K562 (cell line): ENCODE measurements around the gene CMBL. TPM values are rescaled to one million over a fixed set of nuclear protein-coding genes. Genes with fewer than 3 reads are reported as not detected.

ENCODE experiments used
- ATAC-seq: fragments of 200-7000 bp; cut with Tn5 transposase; 3 replicates; pipeline ENCODE4 v1.9.1; 2020; ENCODE audit warnings: moderate library complexity
- BruUV-seq: library from RNA; stranded (reverse); fragments of 400-500 nt; replicated peaks from 2 replicates; lab custom pipeline; 2021; lab: Mats Ljungman, UMichigan
- CTCF ChIA-PET: fragments of 300-600 bp; formaldehyde crosslinking; extraction: SDS; loops from one replicate; lab custom pipeline; 2021; ENCODE audit warnings: low intra/inter-chr PET ratio; lab: Yijun Ruan, JAX
- POLR2A ChIA-PET: fragments of 300-600, 350-650 bp; sonication (Branson Sonifier 250); formaldehyde crosslinking; extraction: SDS; loops from one replicate; lab custom pipeline; 2021; ENCODE audit warnings: antibody characterized with exemption, inconsistent platforms; lab: Yijun Ruan, JAX
- DNase-seq, 4 experiments: peaks; one replicate each; pipeline versions ENCODE4 v3.0.0 to v3.0.0-alpha.2; 2011 to 2018; ENCODE audit warnings: low spot score in 3 of 4, mixed read lengths in 3 of 4; ENCODE audit errors: extremely low read depth in 1 of 4
- FAIRE-seq: peaks from 2 replicates; lab custom pipeline; 2011; peaks lifted over from hg19 to GRCh38; lab: Jason Lieb, UNC
- H2AFZ ChIP-seq: 2 replicates; pipeline ENCODE4 v1.6.0; 2011; ENCODE audit warnings: low read depth, low read length, control low read depth, inconsistent platforms
- H3K27ac ChIP-seq: fragments of 200-600 bp; 3 replicates; pipeline ENCODE4 v1.8.0; 2011; ENCODE audit warnings: low read depth, mild to moderate bottlenecking, control low read depth, inconsistent platforms, low read length, moderate library complexity, mixed read lengths; ENCODE audit errors: extremely low read depth
- H3K27me3 ChIP-seq, 2 experiments: fragments of 300-600 bp in 1 of 2; 2 replicates in 1 of 2; 3 replicates in 1 of 2; pipeline versions ENCODE4 v1.6.0 to v1.8.0; 2011; ENCODE audit warnings: inconsistent platforms in 2 of 2, low read length in 2 of 2, mild to moderate bottlenecking in 1 of 2, mixed read lengths in 1 of 2, moderate library complexity in 1 of 2; ENCODE audit not compliant: control insufficient read depth in 2 of 2, insufficient read depth in 2 of 2
- H3K36me3 ChIP-seq: fragments of 300-600 bp; 3 replicates; pipeline ENCODE4 v1.8.0; 2011; ENCODE audit warnings: mild to moderate bottlenecking, low read length, inconsistent platforms; ENCODE audit not compliant: control insufficient read depth, insufficient read depth
- H3K4me1 ChIP-seq, 2 experiments: fragments of 200-600 bp in 1 of 2; replicated peaks in 1 of 2; 2 replicates in 1 of 2; 3 replicates in 1 of 2; pipeline versions ENCODE4 v1.5.1 to v1.8.0; 2011; ENCODE audit warnings: inconsistent platforms in 2 of 2, low read length in 2 of 2, mild to moderate bottlenecking in 1 of 2, mixed read lengths in 1 of 2, moderate library complexity in 1 of 2; ENCODE audit not compliant: control insufficient read depth in 2 of 2, insufficient read depth in 2 of 2
- H3K4me2 ChIP-seq: 2 replicates; pipeline ENCODE4 v1.6.1; 2011; ENCODE audit warnings: low read length, control low read depth, inconsistent platforms, mixed read lengths; ENCODE audit not compliant: insufficient read depth
- H3K4me3 ChIP-seq: fragments of 200-600 bp; sonication (generic), shearing (Covaris generic); 2 replicates; pipeline ENCODE4 v1.5.1; 2016; ENCODE audit warnings: control low read depth, inconsistent platforms
- H3K79me2 ChIP-seq: fragments of 200-600 bp; 3 replicates; pipeline ENCODE4 v1.8.0; 2011; ENCODE audit warnings: low read length, inconsistent platforms; ENCODE audit not compliant: control insufficient read depth, insufficient read depth
- H3K9ac ChIP-seq, 2 experiments: 2 replicates each; pipeline versions ENCODE4 v1.6.0 to v1.6.1; 2011; ENCODE audit warnings: low read depth in 2 of 2, low read length in 2 of 2, control low read depth in 1 of 2, inconsistent platforms in 1 of 2, mild to moderate bottlenecking in 1 of 2, mixed read lengths in 1 of 2; ENCODE audit not compliant: insufficient read depth in 1 of 2
- H3K9me1 ChIP-seq: one replicate; pipeline ENCODE4 v1.6.0; 2011; ENCODE audit warnings: inconsistent platforms, mild to moderate bottlenecking, low read length, moderate library complexity; ENCODE audit not compliant: control insufficient read depth, insufficient read depth
- H3K9me3 ChIP-seq: replicated peaks from 2 replicates; pipeline ENCODE4 v1.5.1; 2011; ENCODE audit warnings: low read depth, low read length, inconsistent platforms; ENCODE audit not compliant: control insufficient read depth, insufficient read depth
- H4K20me1 ChIP-seq: replicated peaks from 2 replicates; pipeline ENCODE4 v1.6.1; 2011; ENCODE audit warnings: low read length, inconsistent platforms, mixed read lengths; ENCODE audit not compliant: control insufficient read depth, insufficient read depth
- CBX2 ChIP-seq: fragments of 200-600 bp; sonication (generic); IDR thresholded peaks from one replicate; pipeline ENCODE4 v1.6.1; 2012; ENCODE audit warnings: mild to moderate bottlenecking, low read length, inconsistent platforms; ENCODE audit not compliant: insufficient read depth, poor library complexity, severe bottlenecking
- FOXK2 ChIP-seq, 2 experiments: fragments of 450-650 bp; IDR thresholded peaks in 1 of 2; conservative IDR thresholded peaks in 1 of 2; 2 replicates each; pipeline ENCODE4 v1.6.1; 2016; ENCODE audit warnings: low read depth in 2 of 2, mild to moderate bottlenecking in 1 of 2
- HNRNPH1 ChIP-seq: fragments of 200-400 bp; formaldehyde crosslinking; optimal IDR thresholded peaks from 2 replicates; pipeline ENCODE3; 2017; ENCODE audit warnings: low read depth, mild to moderate bottlenecking, low read length, moderate library complexity
- MAZ ChIP-seq, 2 experiments: fragments of 450-650 bp in 1 of 2; sonication (generic) in 1 of 2; formaldehyde crosslinking; IDR thresholded peaks in 1 of 2; conservative IDR thresholded peaks in 1 of 2; 2 replicates each; pipeline versions ENCODE4 v1.4.0 to v1.5.0; 2020; ENCODE audit warnings: mild to moderate bottlenecking in 1 of 2, missing genetic modification reagents in 1 of 2
- NR2C1 ChIP-seq, 2 experiments: fragments of 450-650 bp; IDR thresholded peaks; 2 replicates each; pipeline ENCODE4 v1.6.1; 2017; ENCODE audit warnings: mild to moderate bottlenecking in 2 of 2, antibody characterized with exemption in 1 of 2, inconsistent platforms in 1 of 2, missing compliant biosample characterization in 1 of 2, missing genetic modification characterization in 1 of 2
- PYGO2 ChIP-seq: fragments of 450-650 bp; IDR thresholded peaks from 2 replicates; pipeline ENCODE4 v1.6.1; 2016; ENCODE audit warnings: mild to moderate bottlenecking, missing genetic modification characterization, moderate library complexity, missing compliant biosample characterization
- SFPQ ChIP-seq: fragments of 200-400 bp; formaldehyde crosslinking; IDR thresholded peaks from 2 replicates; pipeline ENCODE4 v1.6.1; 2017; ENCODE audit warnings: mild to moderate bottlenecking, low read depth, low read length, moderate library complexity
- YY1 ChIP-seq, 3 experiments: IDR thresholded peaks; 2 replicates each; pipeline ENCODE4 v1.6.1; 2011; ENCODE audit warnings: low read length in 2 of 3, mild to moderate bottlenecking in 2 of 3, moderate library complexity in 2 of 3, borderline replicate concordance in 1 of 3, control low read depth in 1 of 3, low read depth in 1 of 3; ENCODE audit not compliant: insufficient read depth in 3 of 3, insufficient replicate concordance in 2 of 3, control insufficient read depth in 1 of 3, insufficient read length in 1 of 3; ENCODE audit errors: extremely low read depth in 1 of 3
- ZFP91 ChIP-seq: sonication (generic); formaldehyde crosslinking; IDR thresholded peaks from 2 replicates; pipeline ENCODE4 v1.8.0; 2022; ENCODE audit warnings: mild to moderate bottlenecking, missing genetic modification reagents
- ZNF197 ChIP-seq: fragments of 200-800 bp; sonication (Bioruptor generic); IDR thresholded peaks from 2 replicates; pipeline ENCODE4 v1.6.1; 2016; ENCODE audit warnings: low read depth, missing genetic modification characterization, missing compliant biosample characterization
- WGBS: fragments of 100-300 bp; shearing (Covaris generic); methylation state at CpG from one replicate; pipeline ENCODE4 v1.1.6; 2016; ENCODE audit warnings: low coverage, mixed read lengths; ENCODE audit not compliant: insufficient coverage; ENCODE audit errors: missing lambda C conversion rate; 5-methylcytosine and 5-hydroxymethylcytosine counted together
- in situ Hi-C: fragments of 300-500 bp; cut with MboI; formaldehyde crosslinking; loops from 4 replicates; pipeline ENCODE4 v1.15.0; 2018; ENCODE audit warnings: inconsistent platforms, mixed read lengths
- intact Hi-C: fragments of 100-400 bp; cut with micrococcal nuclease; formaldehyde crosslinking; loops from 2 replicates; pipeline ENCODE4 v1.14.2; 2022
- polyA plus RNA-seq, 8 experiments: library from polyadenylated mRNA; depleted of rRNA in 4 of 8; stranded (reverse) in 5 of 8; unstranded in 3 of 8; fragments of >200 nt; fragmentation: Nextera tagmentation in 2 of 8; fragmentation: Illumina TruSeq in 1 of 8; extraction: Ambion mirVana in 2 of 8; extraction: Trizol in 1 of 8; gene quantifications; 2 replicates each; pipeline versions ENCODE4 v1.2.1 to v1.2.3, GENCODE V29; 2011 to 2014; ENCODE audit warnings: inconsistent platforms in 1 of 8, missing spikeins in 1 of 8
- total RNA-seq, 7 experiments: library from RNA; depleted of rRNA in 6 of 7; stranded (reverse); fragments of >200 nt in 6 of 7; fragmentation: Illumina TruSeq in 2 of 7; extraction: Trizol in 2 of 7; gene quantifications; 2 replicates each; pipeline versions ENCODE4 v1.2.1 to v1.2.3, GENCODE V29; 2011 to 2021; ENCODE audit warnings: low replicate concordance in 1 of 7

Gene CMBL
- total and polyA plus RNA-seq, 9 of the 15 experiments (the other 6 are each of a cell fraction or from before 2014, with no cell fraction given): 22.6 to 192 (median 71.1) TPM

- Histone ChIP-seq H3K4me1 (peaks cover 36 to 41% of the 10 kb centered on the region in 2 experiments), H4K20me1 (no peaks in the 10 kb centered on the region), H3K4me3 (no peak overlapping the region), H3K9ac (peak overlapping the region; percentile 0 to 6; a peak in 1 of 4 replicates), H3K79me2 (peaks cover 9% of the 10 kb centered on the region), H3K9me1 (no peaks in the 10 kb centered on the region), H3K27me3 (no peaks in the 10 kb centered on the region), H2AFZ (peak overlapping the region; percentile 75), H3K27ac (peak overlapping the region; percentile 64), H3K9me3 (no peaks in the 10 kb centered on the region), H3K36me3 (no peaks in the 10 kb centered on the region), H3K4me2 (peak overlapping the region; percentile 50)
- ChIA-PET POLR2A (interaction anchor here (0.9 to 4.9 kb wide), 7 partner anchors 7 to 279 kb away, joined by 3 to 31 read pairs (median 4); partner anchors contain the start of gene MARCHF6), CTCF (interaction anchor here (1.1 kb wide), 1 partner anchor 11 kb away, joined by 3 read pairs; no protein-coding TSS in a partner anchor)
- no peak; the same call in 1 of the 3 replicates for ATAC-seq
- 13% methylated on average over 9 of the region's 10 CpGs for whole genome bisulfite sequencing
- BruUV-seq: no TSS peak
- in situ Hi-C loops (no loop called here), intact Hi-C loops (no loop called here)
- FAIRE-seq: peak; percentile 42
- DNase-seq: peak in 1 of 4 experiments; percentile 55
- TF ChIP-seq ZFP91 (no peak), YY1 (IDR thresholded peaks at IDR 0.05; ENCODE audit: borderline replicate concordance in 1 of 3, control insufficient read depth in 1 of 3, extremely low read depth in 1 of 3, insufficient read depth in 3 of 3, insufficient read length in 1 of 3, insufficient replicate concordance in 2 of 3, low read depth in 1 of 3, low read length in 2 of 3) (no peak), SFPQ (no peak), HNRNPH1 (no peak), NR2C1 (IDR thresholded peaks at IDR 0.05) (no peak), NR2C1 (tag; IDR thresholded peaks at IDR 0.05) (0 out of 2 replicates have a peak, but pooled peaks have one; percentile 14), MAZ (CRISPR knock-in tag; conservative IDR thresholded peaks at IDR 0.05 in 1 of 2, IDR thresholded peaks at IDR 0.05 in 1 of 2) (peak in 1 of 2 experiments; percentile 52; a peak in 1 of 4 replicates), CBX2 (no peak), ZNF197 (CRISPR knock-in tag) (no peak), FOXK2 (conservative IDR thresholded peaks at IDR 0.05 in 1 of 2, IDR thresholded peaks at IDR 0.05 in 1 of 2; ENCODE audit: low read depth in 2 of 2) (no peak), PYGO2 (tag) (0 out of 2 replicates have a peak, but pooled peaks have one; percentile 4)
Observed at GRCh38 chr5:10311595-10312425, 4.1 kb upstream of the CMBL start.
